GM12878 (cell line): Measurements from ENCODE around the gene ZNFX1. TPM values are rescaled to one million over a fixed set of nuclear protein-coding genes. Genes with fewer than 3 reads are reported as not detected.
"Not testable (repeated sequence)": the region's sequence is repeated elsewhere in the genome, so short reads cannot be mapped to it uniquely, and the experiment has no call there.

Source experiments
- ATAC-seq: fragments of 200-7000 bp; cut with Tn5 transposase; 3 replicates; pipeline ENCODE4 v1.9.1; 2020; ENCODE audit warnings: mild to moderate bottlenecking, moderate library complexity
- BruUV-seq: library from RNA; stranded (reverse); fragments of 400-500 nt; replicated peaks from 2 replicates; lab custom pipeline; 2021; lab: Mats Ljungman, UMichigan
- CTCF ChIA-PET: fragments of 300-600 bp; sonication (Branson Sonifier 250); formaldehyde crosslinking; extraction: SDS; loops from one replicate; lab custom pipeline; 2021; ENCODE audit warnings: inconsistent platforms; lab: Yijun Ruan, JAX
- POLR2A ChIA-PET: fragments of 350-600 bp; formaldehyde crosslinking; extraction: SDS; loops from one replicate; lab custom pipeline; 2021; ENCODE audit warnings: inconsistent platforms; lab: Charles Lee
- RAD21 ChIA-PET: fragments of 300-600 bp; sonication (Branson Sonifier 250); formaldehyde crosslinking; loops from one replicate; lab custom pipeline; 2023; ENCODE audit warnings: antibody characterized with exemption; ENCODE audit not compliant: unreplicated experiment; lab: Charles Lee
- SMC1A ChIA-PET: fragments of 300-600 bp; sonication (Branson Sonifier 250); formaldehyde crosslinking; loops from one replicate; lab custom pipeline; 2023; ENCODE audit not compliant: unreplicated experiment, uncharacterized antibody; lab: Charles Lee
- DNase-seq: peaks from one replicate; pipeline ENCODE4 v3.0.0-alpha.2; 2011; ENCODE audit warnings: low read depth, low spot score
- FAIRE-seq: peaks from 3 replicates; lab custom pipeline; 2011; peaks lifted over from hg19 to GRCh38; lab: Jason Lieb, UNC
- H2AFZ ChIP-seq: 2 replicates; pipeline ENCODE4 v1.6.0; 2011; ENCODE audit warnings: low read depth, low read length, control low read depth; ENCODE audit not compliant: control insufficient read depth
- H3K27ac ChIP-seq: 2 replicates; pipeline ENCODE4 v1.5.1; 2011; ENCODE audit warnings: control low read depth; ENCODE audit not compliant: control insufficient read depth, insufficient read depth
- H3K27me3 ChIP-seq, 2 experiments: replicated peaks in 1 of 2; 2 replicates each; pipeline versions ENCODE4 v1.6.0 to v1.6.1; 2011; ENCODE audit warnings: low read length in 1 of 2; ENCODE audit not compliant: control insufficient read depth in 2 of 2, insufficient read depth in 2 of 2
- H3K36me3 ChIP-seq, 2 experiments: 2 replicates each; pipeline ENCODE4 v1.5.1; 2011; ENCODE audit warnings: low read length in 1 of 2; ENCODE audit not compliant: control insufficient read depth in 2 of 2, insufficient read depth in 2 of 2
- H3K4me1 ChIP-seq: 2 replicates; pipeline ENCODE4 v1.6.1; 2011; ENCODE audit warnings: mild to moderate bottlenecking, low read length, moderate library complexity, mixed read lengths; ENCODE audit not compliant: control insufficient read depth, insufficient read depth
- H3K4me2 ChIP-seq: 2 replicates; pipeline ENCODE4 v1.6.0; 2011; ENCODE audit warnings: control low read depth; ENCODE audit not compliant: control insufficient read depth, insufficient read depth
- H3K4me3 ChIP-seq: fragments of 200-600 bp; sonication (generic); 2 replicates; pipeline ENCODE4 v1.5.1; 2016
- H3K79me2 ChIP-seq: 2 replicates; pipeline ENCODE4 v1.6.0; 2011; ENCODE audit warnings: low read length; ENCODE audit not compliant: control insufficient read depth, insufficient read depth
- H3K9ac ChIP-seq: 2 replicates; pipeline ENCODE4 v1.8.0; 2011; ENCODE audit warnings: low read length, control low read depth, mixed read lengths; ENCODE audit not compliant: control insufficient read depth, insufficient read depth
- H3K9me3 ChIP-seq: replicated peaks from 3 replicates; pipeline ENCODE4 v1.5.1; 2011; ENCODE audit warnings: mild to moderate bottlenecking, low read length; ENCODE audit not compliant: control insufficient read depth, insufficient read depth
- H4K20me1 ChIP-seq: 2 replicates; pipeline ENCODE4 v1.6.0; 2011; ENCODE audit not compliant: control insufficient read depth, insufficient read depth
- ASH2L ChIP-seq: fragments of 300-600, 200-600 bp; sonication (generic); IDR thresholded peaks from 2 replicates; pipeline ENCODE4 v1.6.1; 2017; ENCODE audit warnings: low read depth, mild to moderate bottlenecking, borderline replicate concordance
- GABPA ChIP-seq: IDR thresholded peaks from 2 replicates; pipeline ENCODE4 v1.6.1; 2014; ENCODE audit warnings: antibody characterized with exemption, low read depth, mild to moderate bottlenecking, inconsistent platforms
- MTA3 ChIP-seq: IDR thresholded peaks from 2 replicates; pipeline ENCODE4 v1.6.1; 2012; ENCODE audit warnings: low read length, inconsistent platforms, borderline replicate concordance
- MXI1 ChIP-seq: fragments of 150-350 bp; IDR thresholded peaks from 2 replicates; pipeline ENCODE4 v1.6.1; 2011; ENCODE audit warnings: low read depth, mild to moderate bottlenecking, inconsistent platforms, low read length, improper control_type of control experiment
- WGBS: methylation state at CpG from one replicate; pipeline ENCODE4 v1.1.6; 2016; ENCODE audit warnings: low lambda C conversion rate; ENCODE audit not compliant: insufficient replicate concordance, insufficient coverage; ENCODE audit errors: missing lambda C conversion rate; 5-methylcytosine and 5-hydroxymethylcytosine counted together
- in situ Hi-C: fragments of 300-500 bp; cut with MboI; formaldehyde crosslinking; loops from 9 replicates; pipeline ENCODE4 v1.14.3; 2018; ENCODE audit warnings: mixed read lengths
- intact Hi-C: fragments of 100-400 bp; cut with micrococcal nuclease; formaldehyde crosslinking; loops from one replicate; pipeline ENCODE4 v1.14.2; 2022; ENCODE audit not compliant: unreplicated experiment
- polyA plus RNA-seq, 11 experiments: library from polyadenylated mRNA; depleted of rRNA in 4 of 11; unstranded in 6 of 11; stranded (reverse) in 5 of 11; fragments of >200 nt; fragmentation: Nextera tagmentation in 4 of 11; fragmentation: Illumina TruSeq in 1 of 11; extraction: Ambion mirVana in 4 of 11; extraction: Trizol in 1 of 11; gene quantifications; 1 replicate in 1 of 11; 2 replicates in 10 of 11; pipeline versions ENCODE4 v1.2.1 to v1.2.3, GENCODE V29; 2011 to 2016; ENCODE audit warnings: inconsistent platforms in 2 of 11, missing spikeins in 2 of 11, low read depth in 1 of 11
- small RNA-seq: library from RNA; depleted of rRNA; stranded (forward); fragments of <200 nt; gene quantifications from one replicate; pipeline ENCODE3, GENCODE V24; 2014
- total RNA-seq, 4 experiments: library from RNA; depleted of rRNA in 3 of 4; stranded (reverse); fragments of >200 nt in 3 of 4; fragmentation: Illumina TruSeq in 1 of 4; extraction: Trizol in 1 of 4; gene quantifications; 2 replicates each; pipeline versions ENCODE4 v1.2.1 to v1.2.3, GENCODE V29; 2013 to 2021

ZNFX1 gene
- total and polyA plus RNA-seq, 10 of the 15 experiments (the other 5 are each of a cell fraction or from before 2014, with no cell fraction given), result 7.4 to 31.5 (median 25.6) TPM

- no peak overlapping the region for H2AFZ ChIP-seq
- no peaks in the 10 kb centered on the region for H3K36me3 ChIP-seq
- FAIRE-seq (no peak), DNase-seq (no peak), ATAC-seq (no peak)
- ChIA-PET POLR2A (interaction anchor here (0.6 kb wide), 1 partner anchor 66 kb away, joined by 5 read pairs; no protein-coding TSS in a partner anchor), SMC1A (no interaction called here), RAD21 (no interaction called here), CTCF (interaction anchor here (3.1 kb wide), 1 partner anchor 17 kb away, joined by 10 read pairs; no protein-coding TSS in a partner anchor)
- TF ChIP-seq GABPA (no peak), MXI1 (no peak), MTA3 (no peak), ASH2L (no peak)
- H3K79me2 ChIP-seq, result no peaks in the 10 kb centered on the region
- H3K9me3 ChIP-seq, result no peaks in the 10 kb centered on the region; the same call in 2 of the 3 replicates
- WGBS, result 54% methylated on average over 4 of the region's 4 CpGs
- no peak overlapping the region for H3K4me3 ChIP-seq
- H3K4me1 ChIP-seq, result no peaks in the 10 kb centered on the region
- no peaks in the 10 kb centered on the region for H3K27me3 ChIP-seq
- no TSS peak for BruUV-seq
- no peak overlapping the region for H3K4me2 ChIP-seq
- no peak overlapping the region for H3K9ac ChIP-seq
- H4K20me1 ChIP-seq, result no peaks in the 10 kb centered on the region
- intact Hi-C loops (no loop called here), in situ Hi-C loops (no loop called here)
- no peak overlapping the region for H3K27ac ChIP-seq
These were observed 78.0 kb downstream of the ZNFX1 start for GRCh38 chr20:49199729-49200293.

GRCh38 chr20:49192944-49193518, 84.8 kb downstream of the ZNFX1 start:
- H4K20me1 ChIP-seq, intact Hi-C loops, H2AFZ ChIP-seq, DNase-seq, H3K9me3 ChIP-seq, H3K27me3 ChIP-seq, H3K36me3 ChIP-seq, RAD21 ChIA-PET, H3K4me3 ChIP-seq, FAIRE-seq, ATAC-seq, BruUV-seq, H3K4me2 ChIP-seq, H3K79me2 ChIP-seq, H3K27ac ChIP-seq, H3K9ac ChIP-seq, in situ Hi-C loops, H3K4me1 ChIP-seq: not testable (repeated sequence)
- 47% methylated on average over 11 of the region's 11 CpGs for WGBS
- ChIA-PET SMC1A (interaction anchor here (0.7 to 0.8 kb wide), 2 partner anchors 23 to 65 kb away, joined by 3 to 4 read pairs; no protein-coding TSS in a partner anchor), POLR2A (interaction anchor here (1.0 kb wide), 1 partner anchor 14 kb away, joined by 3 read pairs; no protein-coding TSS in a partner anchor), CTCF (interaction anchor here (1.1 kb wide), 1 partner anchor 23 kb away, joined by 3 read pairs; no protein-coding TSS in a partner anchor)

Small RNA genes lying within 50 kb of the gene (small RNA-seq; reads per million reads assigned to genes)
- gene SNORD12B, result 7,533 reads per million, percentile 100 among the genes with 10 or more reads in this experiment
- gene SNORD12C, result 2,222 reads per million, percentile 100 among the genes with 10 or more reads in this experiment

Other genes starting within 250 kb of the ZNFX1 start
- 123 and 144 TPM in 2 replicates for gene CSE1L, start 231.7 kb downstream of the ZNFX1 start, total RNA-seq (2014; rRNA removed)
- gene CSE1L, start 231.7 kb downstream of the ZNFX1 start, total RNA-seq (2014; rRNA removed; fragmentation: Illumina TruSeq; extraction: Trizol), result 136 and 143 TPM in 2 replicates
- gene CSE1L, start 231.7 kb downstream of the ZNFX1 start, total RNA-seq (2021), result 106 and 110 TPM in 2 replicates
- 94.9 and 124 TPM in 2 replicates for gene CSE1L, start 231.7 kb downstream of the ZNFX1 start, polyA plus RNA-seq (2011; rRNA removed)
- gene CSE1L, start 231.7 kb downstream of the ZNFX1 start, polyA plus RNA-seq (2014; fragmentation: Illumina TruSeq; extraction: Trizol), result 131 and 152 TPM in 2 replicates
- gene CSE1L, start 231.7 kb downstream of the ZNFX1 start, polyA plus RNA-seq (2014; fragmentation: Nextera tagmentation; extraction: Ambion mirVana), result 10 to 100 TPM; 72.4 to 74.1 TPM
- 71.6 and 86.6 TPM in 2 replicates for gene CSE1L, start 231.7 kb downstream of the ZNFX1 start, polyA plus RNA-seq (2014; rRNA removed)
- gene CSE1L, start 231.7 kb downstream of the ZNFX1 start, polyA plus RNA-seq (2016; fragmentation: Nextera tagmentation; extraction: Ambion mirVana), result 100 to 1,000 TPM; 212 to 213 TPM
- 28.2 and 29.0 TPM in 2 replicates for gene STAU1, start 89.7 kb downstream of the ZNFX1 start, total RNA-seq (2014; rRNA removed)
- 36.6 and 36.8 TPM in 2 replicates for gene STAU1, start 89.7 kb downstream of the ZNFX1 start, total RNA-seq (2014; rRNA removed; fragmentation: Illumina TruSeq; extraction: Trizol)
- gene STAU1, start 89.7 kb downstream of the ZNFX1 start, total RNA-seq (2021), result 60.9 and 61.4 TPM in 2 replicates
- gene STAU1, start 89.7 kb downstream of the ZNFX1 start, polyA plus RNA-seq (2011; rRNA removed), result 46.8 and 48.8 TPM in 2 replicates
- 64.3 and 70.9 TPM in 2 replicates for gene STAU1, start 89.7 kb downstream of the ZNFX1 start, polyA plus RNA-seq (2014; fragmentation: Illumina TruSeq; extraction: Trizol)
- gene STAU1, start 89.7 kb downstream of the ZNFX1 start, polyA plus RNA-seq (2014; fragmentation: Nextera tagmentation; extraction: Ambion mirVana), result 10 to 100 TPM; 13.9 to 20.7 TPM
- 40.2 and 42.5 TPM in 2 replicates for gene STAU1, start 89.7 kb downstream of the ZNFX1 start, polyA plus RNA-seq (2014; rRNA removed)
- gene STAU1, start 89.7 kb downstream of the ZNFX1 start, polyA plus RNA-seq (2016; fragmentation: Nextera tagmentation; extraction: Ambion mirVana), result 10 to 100 TPM; 62.5 to 66.2 TPM
- gene DDX27, start 58.6 kb downstream of the ZNFX1 start, total RNA-seq (2014; rRNA removed), result 56.0 and 57.3 TPM in 2 replicates
- gene DDX27, start 58.6 kb downstream of the ZNFX1 start, total RNA-seq (2014; rRNA removed; fragmentation: Illumina TruSeq; extraction: Trizol), result 55.0 and 59.4 TPM in 2 replicates
- gene DDX27, start 58.6 kb downstream of the ZNFX1 start, total RNA-seq (2021), result 45.4 and 50.0 TPM in 2 replicates
- gene DDX27, start 58.6 kb downstream of the ZNFX1 start, polyA plus RNA-seq (2011; rRNA removed), result 25.0 and 37.2 TPM in 2 replicates
- 55.2 and 68.6 TPM in 2 replicates for gene DDX27, start 58.6 kb downstream of the ZNFX1 start, polyA plus RNA-seq (2014; fragmentation: Illumina TruSeq; extraction: Trizol)
- 10 to 100 TPM; 19.8 to 33.4 TPM for gene DDX27, start 58.6 kb downstream of the ZNFX1 start, polyA plus RNA-seq (2014; fragmentation: Nextera tagmentation; extraction: Ambion mirVana)
- 50.6 and 52.5 TPM in 2 replicates for gene DDX27, start 58.6 kb downstream of the ZNFX1 start, polyA plus RNA-seq (2014; rRNA removed)
- gene DDX27, start 58.6 kb downstream of the ZNFX1 start, polyA plus RNA-seq (2016; fragmentation: Nextera tagmentation; extraction: Ambion mirVana), result 10 to 100 TPM; 74.9 to 78.8 TPM
- not detected in 2 replicates for gene KCNB1, start 204.6 kb upstream of the ZNFX1 start, total RNA-seq (2014; rRNA removed)
- gene KCNB1, start 204.6 kb upstream of the ZNFX1 start, total RNA-seq (2014; rRNA removed; fragmentation: Illumina TruSeq; extraction: Trizol), result not detected in 2 replicates
- gene KCNB1, start 204.6 kb upstream of the ZNFX1 start, total RNA-seq (2021), result 0.08 TPM in 1 of 2 replicates, not detected in the other
- gene KCNB1, start 204.6 kb upstream of the ZNFX1 start, polyA plus RNA-seq (2011; rRNA removed), result not detected in 2 replicates
- not detected in 2 replicates for gene KCNB1, start 204.6 kb upstream of the ZNFX1 start, polyA plus RNA-seq (2014; fragmentation: Illumina TruSeq; extraction: Trizol)
- under 1 TPM in 1 of 2 experiments, not detected in 1; 0.02 TPM for gene KCNB1, start 204.6 kb upstream of the ZNFX1 start, polyA plus RNA-seq (2014; fragmentation: Nextera tagmentation; extraction: Ambion mirVana)
- not detected in 2 replicates for gene KCNB1, start 204.6 kb upstream of the ZNFX1 start, polyA plus RNA-seq (2014; rRNA removed)
- gene KCNB1, start 204.6 kb upstream of the ZNFX1 start, polyA plus RNA-seq (2016; fragmentation: Nextera tagmentation; extraction: Ambion mirVana), result under 1 TPM in 1 of 2 experiments, not detected in 1; 0.03 TPM